ENCODE results near the gene RUNX3. TPM values are rescaled to one million over a fixed set of nuclear protein-coding genes. Genes with fewer than 3 reads are reported as not detected.

Gene RUNX3
- total RNA-seq, 1 experiment from 2014 or later, result 0.33 TPM

- H2AK5ac ChIP-seq (ENCODE audit: insufficient read length, low read length), result no peak overlapping the region
- no peak overlapping the region for H2AFZ ChIP-seq (ENCODE audit: low read length)
- H4K20me1 ChIP-seq (ENCODE audit: control insufficient read depth, insufficient read depth, insufficient read length), result no peaks in the 10 kb centered on the region
- no peak overlapping the region for H3K4ac ChIP-seq (ENCODE audit: low read depth, low read length)
- H2BK5ac ChIP-seq (ENCODE audit: insufficient read length, low read length), result no peak overlapping the region
- DNase-seq, result no peak
- H3K27ac Mint-ChIP-seq, result no peak overlapping the region
- H3K27ac ChIP-seq (ENCODE audit: insufficient read length, low read depth, low read length), result no peak overlapping the region
- no peak overlapping the region for H3K23ac ChIP-seq (ENCODE audit: insufficient read length, low read depth, low read length)
- H3K4me3 Mint-ChIP-seq, result no peak overlapping the region
- no peak overlapping the region for H2BK20ac ChIP-seq (ENCODE audit: low read depth, low read length, poor library complexity, severe bottlenecking)
- no peaks in the 10 kb centered on the region for H3K36me3 Mint-ChIP-seq (ENCODE audit: insufficient read depth in 1 of 3, low read depth in 3 of 3)
- no peak overlapping the region for H3K56ac ChIP-seq (ENCODE audit: insufficient read length, low read depth, low read length)
- H4K8ac ChIP-seq (replicated peaks; ENCODE audit: insufficient read length, low read depth, low read length), result no peak overlapping the region
- H2BK12ac ChIP-seq (ENCODE audit: insufficient read length, low read depth, low read length), result no peak overlapping the region
- H3K4me2 ChIP-seq (ENCODE audit: insufficient read depth, insufficient read length, low read length), result no peak overlapping the region
- H3K79me2 ChIP-seq (ENCODE audit: insufficient read depth, low read length), result no peaks in the 10 kb centered on the region
- H4K91ac ChIP-seq (ENCODE audit: insufficient read length, low read depth, low read length), result no peak overlapping the region
- WGBS (ENCODE audit: extremely low coverage, insufficient read length, low lambda C conversion rate), result no CpG with 5 or more reads among the region's 10 CpGs
- no peaks in the 10 kb centered on the region for H3K79me1 ChIP-seq (ENCODE audit: insufficient read depth, low read depth, low read length, poor library complexity, severe bottlenecking)
- peaks cover 2% of the 10 kb centered on the region for H3K27me3 Mint-ChIP-seq (ENCODE audit: low read depth)
- H3K9ac ChIP-seq (ENCODE audit: extremely low read depth, insufficient read length, low read length), result no peak overlapping the region
- no peaks in the 10 kb centered on the region for H3K23me2 ChIP-seq (ENCODE audit: insufficient read length, low read depth, low read length, poor library complexity, severe bottlenecking)
- H3K9me3 ChIP-seq (ENCODE audit: control insufficient read depth, low read depth, low read length), result no peaks in the 10 kb centered on the region
- no peak overlapping the region for H3K18ac ChIP-seq (ENCODE audit: insufficient read length, low read depth, low read length)
- H4K5ac ChIP-seq (ENCODE audit: insufficient read length, low read depth, low read length), result no peak overlapping the region
- no peak for TF ChIP-seq CTCF (conservative IDR thresholded peaks at IDR 0.05)
- H3K14ac ChIP-seq (ENCODE audit: insufficient read depth, low read length), result no peak overlapping the region
- no peak overlapping the region for H2BK15ac ChIP-seq (ENCODE audit: low read depth, low read length)
- no peak overlapping the region for H2BK120ac ChIP-seq (ENCODE audit: low read depth, low read length, poor library complexity, severe bottlenecking)
- no peak overlapping the region for H3T11ph ChIP-seq (ENCODE audit: low read length)
- peaks cover 8 to 14% of the 10 kb centered on the region in 2 experiments for H3K4me1 Mint-ChIP-seq
- H3K9me3 Mint-ChIP-seq, result no peaks in the 10 kb centered on the region; a peak in 1 of 5 replicates
- H3K27me3 ChIP-seq (ENCODE audit: insufficient read depth, low read length), result no peaks in the 10 kb centered on the region
- H3K4me1 ChIP-seq (ENCODE audit: insufficient read depth, low read length), result no peaks in the 10 kb centered on the region
Observed at GRCh38 chr1:24859063-24860010, 70.7 kb downstream of the RUNX3 start.

Data from H9 (cell line).